A549 (cell line): ENCODE measurements around the gene TTLL3. TPM values are rescaled to one million over a fixed set of nuclear protein-coding genes. Genes with fewer than 3 reads are reported as not detected.
A peak's percentile ranks its signal among the peaks of the same experiment; 100 is the strongest.

ENCODE experiments used
- ATAC-seq, 2 experiments: fragments of 200-7000 bp in 1 of 2; fragments of >200 bp in 1 of 2; cut with Nextera tagmentation in 1 of 2; cut with Tn5 transposase in 1 of 2; 3 replicates each; pipeline versions ENCODE4 v1.8.0 to v1.9.1; 2018 to 2020; ENCODE audit warnings: mild to moderate bottlenecking in 1 of 2, moderate library complexity in 1 of 2
- CTCF ChIA-PET: fragments of 300-600 bp; sonication (Branson Sonifier 250); formaldehyde crosslinking; extraction: SDS; loops from one replicate; lab custom pipeline; 2021; ENCODE audit warnings: antibody characterized with exemption, inconsistent platforms; lab: Yijun Ruan, JAX
- POLR2A ChIA-PET: fragments of 350-600 bp; formaldehyde crosslinking; extraction: SDS; loops from one replicate; lab custom pipeline; 2021; ENCODE audit warnings: antibody characterized with exemption, inconsistent platforms; lab: Yijun Ruan, JAX
- DNase-seq, 2 experiments: peaks; one replicate each; pipeline versions ENCODE4 v3.0.0 to v3.0.0-alpha.2; 2011 to 2016; ENCODE audit warnings: low read depth in 1 of 2, low spot score in 1 of 2
- FAIRE-seq: peaks from 2 replicates; lab custom pipeline; 2011; peaks lifted over from hg19 to GRCh38; lab: Jason Lieb, UNC
- H3K27ac ChIP-seq, 2 experiments: fragments of >200 bp; sonication (Bioruptor Twin); formaldehyde crosslinking; 3 replicates each; pipeline ENCODE4 v1.5.1; 2016 to 2017
- H3K4me1 ChIP-seq: fragments of >200 bp; sonication (Bioruptor Twin); formaldehyde crosslinking; 3 replicates; pipeline ENCODE4 v1.6.1; 2016
- H3K4me2 ChIP-seq: fragments of >200 bp; sonication (Bioruptor Twin); formaldehyde crosslinking; 3 replicates; pipeline ENCODE4 v1.6.1; 2016
- H3K4me3 ChIP-seq: fragments of >200 bp; sonication (Bioruptor Twin); formaldehyde crosslinking; 3 replicates; pipeline ENCODE4 v1.5.1; 2016
- H3K9me3 ChIP-seq: fragments of >200 bp; sonication (Bioruptor Twin); formaldehyde crosslinking; 3 replicates; pipeline ENCODE4 v1.6.1; 2016
- BCL3 ChIP-seq: fragments of >200 bp; sonication (Bioruptor Twin); formaldehyde crosslinking; IDR thresholded peaks from 3 replicates; pipeline ENCODE4 v1.6.1; 2016
- CTCF ChIP-seq: fragments of >200 bp; sonication (Bioruptor Twin); formaldehyde crosslinking; IDR thresholded peaks from 3 replicates; pipeline ENCODE4 v1.5.1; 2016
- E2F6 ChIP-seq: IDR thresholded peaks from 2 replicates; pipeline ENCODE4 v1.6.1; 2012; ENCODE audit warnings: low read depth, borderline replicate concordance
- EHF ChIP-seq: fragments of 250-450 bp; sonication (Bioruptor Pico); IDR thresholded peaks from 2 replicates; pipeline ENCODE4 v1.5.0; 2020; ENCODE audit warnings: mild to moderate bottlenecking
- HDAC2 ChIP-seq: fragments of 200-600 bp; sonication (generic); IDR thresholded peaks from 2 replicates; pipeline ENCODE4 v1.6.1; 2016
- HEYL ChIP-seq: fragments of 250-450 bp; sonication (Bioruptor Pico); IDR thresholded peaks from 2 replicates; pipeline ENCODE4 v1.8.0; 2021; ENCODE audit warnings: mild to moderate bottlenecking, moderate library complexity
- HOXA7 ChIP-seq: fragments of 250-450 bp; sonication (Bioruptor Pico); IDR thresholded peaks from 2 replicates; pipeline ENCODE4 v1.5.0; 2020; ENCODE audit warnings: mild to moderate bottlenecking, moderate library complexity
- HOXB13 ChIP-seq: fragments of 250-450 bp; sonication (Bioruptor Pico); IDR thresholded peaks from 2 replicates; pipeline ENCODE4 v1.5.0; 2020; ENCODE audit warnings: low read depth, mild to moderate bottlenecking, moderate library complexity
- JUN ChIP-seq, 2 experiments: fragments of >200 bp; sonication (Bioruptor Twin); formaldehyde crosslinking; IDR thresholded peaks; 2 replicates in 1 of 2; 3 replicates in 1 of 2; pipeline ENCODE4 v1.6.1; 2016 to 2017
- KDM1A ChIP-seq: fragments of 200-600 bp; sonication (generic); IDR thresholded peaks from 2 replicates; pipeline ENCODE4 v1.6.1; 2016; ENCODE audit warnings: low read depth, mild to moderate bottlenecking
- KDM5A ChIP-seq: fragments of 200-600 bp; sonication (generic); IDR thresholded peaks from 2 replicates; pipeline ENCODE4 v1.6.1; 2016; ENCODE audit warnings: antibody characterized with exemption, mild to moderate bottlenecking
- MAX ChIP-seq: IDR thresholded peaks from 2 replicates; pipeline ENCODE4 v1.6.1; 2012
- PHF8 ChIP-seq: fragments of 200-600 bp; sonication (generic); IDR thresholded peaks from 2 replicates; pipeline ENCODE4 v1.6.1; 2016; ENCODE audit warnings: low read depth, mild to moderate bottlenecking, antibody characterized with exemption, moderate library complexity, borderline replicate concordance
- POLR2A ChIP-seq: IDR thresholded peaks from 2 replicates; pipeline ENCODE4 v1.6.1; 2012; ENCODE audit warnings: mild to moderate bottlenecking, low read length
- POLR2AphosphoS2 ChIP-seq: conservative IDR thresholded peaks from 2 replicates; pipeline ENCODE4 v1.6.1; 2012; ENCODE audit warnings: low read length, improper control_type of control experiment, inconsistent platforms
- RCOR1 ChIP-seq: fragments of 150-350 bp; IDR thresholded peaks from 2 replicates; pipeline ENCODE4 v1.6.1; 2014; ENCODE audit warnings: antibody characterized with exemption, low read length, low read depth
- TFCP2L1 ChIP-seq: fragments of 250-450 bp; sonication (Bioruptor Pico); IDR thresholded peaks from 2 replicates; pipeline ENCODE4 v1.5.0; 2021; ENCODE audit warnings: mild to moderate bottlenecking
- ZC3H11A ChIP-seq: fragments of 450-650 bp; IDR thresholded peaks from 2 replicates; pipeline ENCODE4 v1.6.1; 2014; ENCODE audit warnings: antibody characterized with exemption, mild to moderate bottlenecking
- ZSCAN20 ChIP-seq: fragments of 250-450 bp; sonication (Bioruptor Pico); IDR thresholded peaks from 2 replicates; pipeline ENCODE4 v1.8.0; 2022; ENCODE audit warnings: mild to moderate bottlenecking, moderate library complexity
- WGBS: methylation state at CpG from one replicate; pipeline ENCODE4 v1.1.6; 2017; ENCODE audit errors: missing lambda C conversion rate; 5-methylcytosine and 5-hydroxymethylcytosine counted together
- polyA plus RNA-seq, 4 experiments: library from polyadenylated mRNA; depleted of rRNA in 3 of 4; stranded (reverse); fragments of >200 nt; fragmentation: RNase III in 1 of 4; extraction: RNeasy Plus Mini Kit Qiagen cat#74134 plus additional on column Dnase treatment in 1 of 4; gene quantifications; 2 replicates in 3 of 4; 3 replicates in 1 of 4; pipeline ENCODE4 v1.2.3, GENCODE V29; 2011 to 2017

The TTLL3 gene
- polyA plus RNA-seq, 2 of the 4 experiments (the other 2 are of a cell fraction), result 10.3 to 13.0 TPM

GRCh38 chr3:9777694-9778021 is 32.4 kb upstream of the TTLL3 start:
- POLR2A ChIA-PET, result no interaction called here
- Histone ChIP-seq H3K4me3 (no peak overlapping the region), H3K9me3 (no peaks in the 10 kb centered on the region), H3K4me1 (no peaks in the 10 kb centered on the region), H3K27ac (no peak overlapping the region)
- 67% methylated on average over 1 of the region's 1 CpG for WGBS
- FAIRE-seq (no peak), DNase-seq (no peak)
- no peak for TF ChIP-seq HEYL (CRISPR knock-in tag)
- no peak for TF ChIP-seq KDM1A
- TF ChIP-seq RCOR1, result no peak
- no peak for TF ChIP-seq HOXB13 (CRISPR knock-in tag)
- no peak for TF ChIP-seq HOXA7 (CRISPR knock-in tag)
- TF ChIP-seq KDM5A, result no peak
- TF ChIP-seq CTCF, result no peak
- no peak for TF ChIP-seq TFCP2L1
- no peak for TF ChIP-seq ZC3H11A
- no peak for TF ChIP-seq MAX
- no peak for TF ChIP-seq POLR2A
- TF ChIP-seq POLR2AphosphoS2, result no peak
- TF ChIP-seq JUN (IDR thresholded peaks at IDR 0.05), result no peak
- TF ChIP-seq BCL3, result no peak
- no peak for TF ChIP-seq E2F6
- TF ChIP-seq, all 56 proteins: peak for 0
- CTCF ChIA-PET, result interaction anchor here (0.8 to 1.3 kb wide), 4 partner anchors 9 to 25 kb away, joined by 3 to 6 read pairs (median 3); no protein-coding TSS in a partner anchor
- H3K4me2 ChIP-seq, result no peak overlapping the region
- no peak for ATAC-seq

GRCh38 chr3:9778143-9779074 is 31.7 kb upstream of the TTLL3 start:
- TF ChIP-seq HOXB13 (CRISPR knock-in tag), result no peak
- no peak for TF ChIP-seq RCOR1
- TF ChIP-seq POLR2AphosphoS2, result no peak
- no peak for TF ChIP-seq HDAC2
- TF ChIP-seq EHF (CRISPR knock-in tag), result no peak
- no peak for TF ChIP-seq ZSCAN20 (CRISPR knock-in tag)
- TF ChIP-seq PHF8, result no peak
- POLR2A ChIA-PET, result interaction anchor here (1.1 kb wide), 1 partner anchor 14 kb away, joined by 4 read pairs; the partner anchor contains the start of genes ARPC4 and TADA3
- FAIRE-seq, result no peak
- DNase-seq, result no peak
- WGBS, result 81% methylated on average over 5 of the region's 5 CpGs
- ATAC-seq, result peak in 1 of 2 experiments; percentile 67; a peak in 2 of 6 replicates
- CTCF ChIA-PET, result interaction anchor here (0.6 to 1.5 kb wide), 6 partner anchors 8 to 276 kb away, joined by 3 to 5 read pairs (median 3); no protein-coding TSS in a partner anchor
- H3K4me1 ChIP-seq, result no peaks in the 10 kb centered on the region
- no peak overlapping the region for H3K4me3 ChIP-seq
- no peaks in the 10 kb centered on the region for H3K9me3 ChIP-seq
- no peak overlapping the region for H3K4me2 ChIP-seq
- no peak overlapping the region for H3K27ac ChIP-seq
